ENCODE data around the gene FLVCR2. TPM values are rescaled to one million over a fixed set of nuclear protein-coding genes. Genes with fewer than 3 reads are reported as not detected.
"Not testable (repeated sequence)": the region's sequence is repeated elsewhere in the genome, so short reads cannot be mapped to it uniquely, and the experiment has no call there.

FLVCR2 gene
- total RNA-seq, 6 donors from 2014 or later = 19.4 to 41.3 (median 31.8) TPM

- TF ChIP-seq CTCF (IDR thresholded peaks at IDR 0.05) (no peak), EP300 (IDR thresholded peaks at IDR 0.05) (no peak), POLR2A (IDR thresholded peaks at IDR 0.05) (no peak), POLR2AphosphoS5 (IDR thresholded peaks at IDR 0.05) (no peak)
- WGBS, 2 donors = 93 to 94% methylated on average over 7 of the region's 7 CpGs
- Histone ChIP-seq H3K9me3 (peaks cover 0 to 4% (median 0%) of the 10 kb centered on the region in 4 donors), H3K27ac (no peak overlapping the region), H3K4me3 (no peak overlapping the region), H3K36me3 (peaks cover 5 to 36% (median 28%) of the 10 kb centered on the region in 4 donors), H3K4me1 (no peaks in the 10 kb centered on the region), H3K27me3 (no peaks in the 10 kb centered on the region)
- DNase-seq (no peak), ATAC-seq (ENCODE audit: low FRiP score in 2 of 2) (no peak)
Observed at GRCh38 chr14:75690010-75690409, 111.6 kb downstream of the FLVCR2 start.

- H3K4me1 ChIP-seq; H3K27me3 ChIP-seq; ATAC-seq (ENCODE audit: low FRiP score in 2 of 2); H3K9me3 ChIP-seq; DNase-seq; H3K27ac ChIP-seq; H3K4me3 ChIP-seq: not testable (repeated sequence)
- 88 to 99% methylated on average over 6 of the region's 6 CpGs for WGBS, 2 donors
- peaks cover 3 to 46% (median 29%) of the 10 kb centered on the region in 4 donors for H3K36me3 ChIP-seq
Observed at GRCh38 chr14:75695025-75695424, 116.6 kb downstream of the FLVCR2 start.

GRCh38 chr14:75697386-75697785, 119.0 kb downstream of the FLVCR2 start:
- Histone ChIP-seq H3K9me3 (peaks cover 0 to 5% (median 0%) of the 10 kb centered on the region in 4 donors), H3K36me3 (peaks cover 2 to 35% (median 16%) of the 10 kb centered on the region in 4 donors), H3K4me3 (no peak overlapping the region), H3K27ac (no peak overlapping the region), H3K4me1 (peaks cover 0 to 7% (median 0%) of the 10 kb centered on the region in 4 donors), H3K27me3 (no peaks in the 10 kb centered on the region)
- 89 to 94% methylated on average over 1 of the region's 1 CpG for WGBS, 2 donors
- no peak for DNase-seq
- no peak for ATAC-seq (ENCODE audit: low FRiP score in 2 of 2)
- TF ChIP-seq CTCF (IDR thresholded peaks at IDR 0.05) (no peak), POLR2AphosphoS5 (IDR thresholded peaks at IDR 0.05) (no peak), POLR2A (IDR thresholded peaks at IDR 0.05) (no peak), EP300 (IDR thresholded peaks at IDR 0.05) (no peak)

Small RNA genes lying within 50 kb of the gene (small RNA-seq; reads per million reads assigned to genes)
- 0 reads per million in 4 donors for gene RNA5SP387

Other genes with a start within 250 kb of the FLVCR2 start
- gene JDP2, start 150.6 kb upstream of the FLVCR2 start, total RNA-seq = 100 to 1,000 TPM in 3 of 6 donors, 10 to 100 TPM in 3; 60.5 to 150 (median 110) TPM
- 10 to 100 TPM in 5 of 6 donors, 1 to 10 TPM in 1; 5.4 to 25.1 (median 10.8) TPM for gene BATF, start 56.2 kb upstream of the FLVCR2 start, total RNA-seq
- gene ERG28, start 82.3 kb downstream of the FLVCR2 start, total RNA-seq = 10 to 100 TPM in 5 of 6 donors, 1 to 10 TPM in 1; 6.3 to 36.0 (median 17.3) TPM
- gene TTLL5, start 82.6 kb downstream of the FLVCR2 start, total RNA-seq = 10 to 100 TPM; 24.5 to 85.9 (median 33.5) TPM